Measurements from ENCODE around the gene PPARA.

GRCh38 chr22:46120420-46120737 is 29.9 kb upstream of the PPARA start:
- TF ChIP-seq CTCF (IDR thresholded peaks at IDR 0.05; ENCODE audit: extremely low read depth in 1 of 2, insufficient read depth in 1 of 2, low read depth in 1 of 2, low read length in 2 of 2) = no peak
- no peak for TF ChIP-seq MAX (IDR thresholded peaks at IDR 0.05; ENCODE audit: insufficient read depth, insufficient read length)
- TF ChIP-seq MYC (IDR thresholded peaks at IDR 0.05; ENCODE audit: low read depth, low read length) = no peak
- TF ChIP-seq POLR2A (IDR thresholded peaks at IDR 0.05; ENCODE audit: low read depth, low read length) = no peak
